ENCODE results near the gene HDAC4. TPM values are rescaled to one million over a fixed set of nuclear protein-coding genes. Genes with fewer than 3 reads are reported as not detected.
A peak's percentile ranks its signal among the peaks of the same experiment; 100 is the strongest.
"Not testable (repeated sequence)": the region's sequence is repeated elsewhere in the genome, so short reads cannot be mapped to it uniquely, and the experiment has no call there.

The HDAC4 gene
- 34.4 TPM for total RNA-seq
- long read RNA-seq, partial matches to known transcripts, result 8 of 25 reads
- long read RNA-seq, other reads (novel, unspliced or antisense), result 17 of 25 reads

DNA sequence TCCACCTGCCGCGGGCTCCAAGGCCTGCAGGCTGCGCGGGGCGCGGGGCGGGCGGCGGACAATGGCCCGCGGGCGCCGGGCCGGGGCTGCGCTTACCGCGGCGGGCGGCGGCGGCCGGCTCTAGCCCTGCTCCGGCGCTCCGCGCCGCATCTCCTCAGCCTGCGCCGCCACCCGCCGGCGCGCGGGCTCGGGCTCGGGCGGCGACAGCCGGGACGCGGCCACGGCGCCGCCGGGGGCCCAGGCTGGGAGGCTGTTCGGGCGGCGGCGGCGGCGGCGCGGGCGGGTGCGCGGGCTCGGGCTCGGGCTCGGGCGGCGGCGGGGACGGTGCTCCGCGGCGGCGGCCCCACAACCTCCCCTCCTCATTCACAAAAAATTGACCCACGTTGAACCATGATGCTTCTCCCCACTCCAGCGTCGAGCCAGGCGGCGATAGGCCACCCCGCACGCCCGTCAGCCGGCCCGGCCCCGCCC, at the start of gene HDAC4:
Gene HDAC4, minus strand, starts transcription at position 425 of the 471 bp plus-strand sequence. CDS start 48,321 bp downstream, outside the sequence.
- intact Hi-C loops (cut with DNase I), result loop anchor here (2.0 kb wide), 1 partner anchor 72 kb away; no protein-coding TSS in a partner anchor

DNA sequence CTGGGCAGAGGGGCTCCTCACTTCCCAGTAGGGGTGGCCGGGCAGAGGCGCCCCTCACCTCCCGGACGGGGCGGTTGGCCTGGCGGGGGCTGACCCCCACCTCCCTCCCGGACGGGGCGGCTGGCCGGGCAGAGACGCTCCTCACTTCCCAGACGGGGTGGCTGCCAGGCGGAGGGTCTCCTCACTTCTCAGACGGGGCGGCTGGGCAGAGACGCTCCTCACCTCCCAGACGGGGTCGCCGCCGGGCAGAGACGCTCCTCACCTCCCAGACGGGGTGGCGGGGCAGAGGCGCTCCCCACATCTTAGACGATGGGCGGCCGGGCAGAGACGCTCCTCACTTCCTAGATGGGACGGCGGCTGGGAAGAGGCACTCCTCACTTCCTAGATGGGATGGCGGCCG, 48.6 kb upstream of the HDAC4 start:
- intact Hi-C loops (cut with DNase I), result not testable (repeated sequence)
- DNase-seq (ENCODE audit: low spot score), result peak; percentile 36

More for the DNA sequence above, at the start of gene HDAC4:
- no peak for DNase-seq (ENCODE audit: low spot score)

DNA sequence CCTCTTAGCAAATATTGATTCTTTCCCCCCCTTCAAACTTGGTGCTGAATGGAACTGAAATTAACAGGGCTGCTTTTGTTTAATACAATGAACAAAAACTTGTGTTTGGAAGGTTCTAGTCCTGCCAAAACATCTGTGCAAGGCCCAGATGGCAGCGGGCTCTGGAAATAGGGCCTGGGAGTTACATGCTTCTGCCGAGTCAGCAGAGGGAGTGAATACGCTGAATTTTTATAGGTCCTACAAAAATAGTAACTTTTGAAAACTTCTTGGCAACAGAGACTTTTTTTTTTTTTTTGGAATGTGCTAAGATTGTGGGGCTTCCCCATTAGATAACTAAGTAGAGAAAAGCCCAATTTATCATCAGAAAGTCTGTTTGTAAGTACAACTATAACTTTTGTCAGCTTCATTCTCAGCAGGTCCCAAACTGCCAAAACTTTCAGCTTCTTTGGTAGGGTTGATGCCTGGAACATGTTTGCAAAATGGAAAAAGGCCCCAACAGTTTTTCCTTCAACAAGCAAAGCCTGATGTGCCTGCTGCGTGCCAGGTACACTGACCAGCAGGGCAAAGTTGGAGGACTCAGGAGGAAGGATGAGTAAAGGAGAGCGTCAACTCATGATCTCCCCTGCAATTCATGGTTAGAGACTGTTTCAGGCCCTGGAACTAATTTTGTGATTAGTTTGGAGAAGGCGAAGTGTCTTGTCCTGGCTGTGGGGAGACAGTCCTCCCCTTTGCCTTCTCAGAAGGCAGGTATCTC, 45.1 kb upstream of the HDAC4 start:
- peak; percentile 50 for DNase-seq (ENCODE audit: low spot score)
- intact Hi-C loops (cut with DNase I), result no loop called here

DNA sequence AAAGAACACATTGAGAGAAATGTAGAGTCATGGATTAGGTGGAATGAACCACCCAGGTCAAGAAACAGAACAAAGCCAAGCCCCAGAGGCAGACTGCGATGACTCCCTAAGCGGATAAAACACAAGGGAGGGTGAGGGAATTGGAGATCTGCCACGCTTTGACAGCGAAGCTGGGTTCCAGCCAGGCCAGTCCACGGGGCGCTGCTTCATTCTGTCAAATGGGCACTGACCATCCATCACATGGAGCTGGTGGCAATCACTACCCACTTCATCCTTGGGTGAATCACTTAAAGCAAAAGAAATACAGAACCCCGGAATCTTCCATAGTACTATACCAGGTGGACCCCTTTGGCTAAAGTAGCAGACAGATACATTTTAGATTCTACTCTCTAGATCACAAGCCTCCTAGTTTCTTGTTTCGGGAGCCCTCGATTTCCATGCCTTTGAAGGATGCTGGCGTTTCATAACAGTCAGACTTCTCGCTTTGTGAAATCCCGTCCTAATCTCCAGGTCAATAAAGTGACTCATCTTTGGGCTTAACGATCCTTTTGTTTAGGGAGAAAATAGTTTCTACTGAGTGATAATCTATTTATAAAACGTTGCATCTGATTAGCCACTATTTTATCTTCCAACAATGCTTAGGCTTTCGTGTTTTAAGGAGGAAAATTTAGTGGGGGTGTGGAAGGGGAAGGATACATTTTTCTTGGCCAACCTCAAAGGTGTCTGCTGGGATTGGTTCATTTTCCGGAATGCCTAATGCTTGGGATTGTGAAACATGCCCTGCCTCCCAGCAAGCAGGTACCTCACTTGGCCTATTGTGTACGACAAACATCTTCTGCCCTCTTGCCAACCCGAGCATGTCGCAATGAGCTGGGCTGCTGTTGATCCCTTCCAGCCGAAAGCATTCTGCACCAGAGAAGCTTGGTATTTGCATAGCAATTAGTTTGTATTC, 44.1 kb upstream of the HDAC4 start:
- intact Hi-C loops (cut with DNase I), result no loop called here
- DNase-seq (ENCODE audit: low spot score), result peak; percentile 79

DNA sequence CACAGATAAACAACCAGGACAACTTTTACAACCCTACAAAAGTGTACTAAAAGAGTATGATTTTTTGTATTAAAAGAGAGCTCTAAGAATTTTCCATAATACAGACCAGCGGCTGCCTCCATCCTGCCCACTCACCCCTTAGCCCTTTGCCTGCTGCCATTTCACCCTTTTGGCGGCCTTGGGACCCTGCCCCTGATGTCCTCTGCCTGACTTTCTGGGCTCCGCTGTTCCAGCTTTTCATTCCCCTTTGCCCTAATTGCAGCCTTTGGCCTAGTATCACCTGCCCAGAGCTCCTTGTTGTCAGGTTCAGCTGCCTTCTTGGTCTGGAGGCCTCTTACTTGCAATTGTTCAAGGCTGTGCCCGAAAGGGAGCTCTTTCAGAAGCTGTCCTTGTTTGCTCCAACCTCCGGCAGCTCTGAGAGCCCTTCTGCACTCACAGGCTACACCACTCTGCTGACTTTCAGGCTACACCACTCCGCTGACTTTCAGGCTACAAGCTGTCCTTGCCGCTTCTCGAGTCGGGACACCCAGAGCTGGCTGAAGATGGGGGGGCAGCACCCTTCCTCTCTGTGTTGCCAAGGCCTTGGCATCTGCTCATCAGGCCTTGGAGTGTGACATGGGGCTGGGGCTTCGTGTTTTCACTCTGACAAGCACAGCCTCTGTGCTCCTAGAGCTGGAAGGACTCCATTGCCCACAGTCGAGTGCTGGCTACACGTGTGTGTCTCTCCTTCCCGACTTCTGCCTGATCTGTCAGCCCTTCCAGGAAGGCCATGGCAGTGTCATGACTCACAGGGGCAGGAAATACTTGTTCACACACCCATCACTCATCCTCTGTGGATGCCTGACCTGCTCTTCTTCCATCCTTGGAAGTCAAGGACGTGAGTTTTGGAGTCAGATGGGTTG, 43.1 kb upstream of the HDAC4 start:
- no peak for DNase-seq (ENCODE audit: low spot score)
- intact Hi-C loops (cut with DNase I), result no loop called here

DNA sequence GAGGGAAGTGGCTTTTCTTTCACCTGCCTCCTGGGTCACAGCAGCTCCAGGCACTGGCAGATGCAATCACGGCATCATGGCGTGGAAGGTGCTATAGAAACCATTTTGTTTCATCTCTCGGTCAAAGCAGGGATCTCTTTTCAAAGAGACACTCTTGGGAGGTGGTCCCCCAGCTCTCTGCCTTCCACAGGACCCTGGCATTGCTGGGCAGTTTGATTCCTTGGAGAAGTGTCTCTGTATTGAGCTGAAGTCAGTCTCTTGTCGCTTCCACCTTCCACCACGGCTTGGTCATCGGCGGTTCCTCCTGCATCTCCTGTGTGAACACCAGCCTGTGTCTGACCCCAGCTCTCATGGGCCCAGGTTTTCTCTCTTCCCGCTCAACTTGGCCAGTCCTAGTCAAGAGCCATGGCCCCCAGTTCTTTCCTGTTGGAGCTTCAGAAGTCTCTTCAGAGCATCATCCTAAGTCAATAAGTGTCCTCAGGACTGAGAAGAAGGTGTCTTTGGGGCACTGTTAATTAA, 42.3 kb upstream of the HDAC4 start:
- intact Hi-C loops (cut with DNase I), result no loop called here
- DNase-seq (ENCODE audit: low spot score), result no peak

DNA sequence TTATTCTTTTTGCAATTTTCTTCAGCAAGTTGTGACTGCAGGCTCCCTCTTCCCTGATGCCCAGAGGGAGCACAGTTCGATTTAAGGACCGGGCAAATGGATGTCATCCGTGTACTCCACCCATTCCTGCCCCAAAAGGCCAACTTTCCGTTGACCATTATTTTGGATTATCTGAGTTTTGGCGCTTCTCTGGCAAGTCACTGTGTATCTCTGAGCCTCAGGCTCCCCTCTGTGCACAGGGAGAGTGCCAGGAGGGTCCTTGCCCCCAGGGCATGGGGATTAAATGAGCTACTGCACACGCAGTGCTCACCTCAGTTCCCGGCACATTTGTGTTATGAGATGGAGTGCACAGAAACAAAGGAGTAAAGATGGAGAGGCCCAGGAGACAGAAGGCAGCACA, 41.4 kb upstream of the HDAC4 start:
- intact Hi-C loops (cut with DNase I), result no loop called here
- no peak for DNase-seq (ENCODE audit: low spot score)

DNA sequence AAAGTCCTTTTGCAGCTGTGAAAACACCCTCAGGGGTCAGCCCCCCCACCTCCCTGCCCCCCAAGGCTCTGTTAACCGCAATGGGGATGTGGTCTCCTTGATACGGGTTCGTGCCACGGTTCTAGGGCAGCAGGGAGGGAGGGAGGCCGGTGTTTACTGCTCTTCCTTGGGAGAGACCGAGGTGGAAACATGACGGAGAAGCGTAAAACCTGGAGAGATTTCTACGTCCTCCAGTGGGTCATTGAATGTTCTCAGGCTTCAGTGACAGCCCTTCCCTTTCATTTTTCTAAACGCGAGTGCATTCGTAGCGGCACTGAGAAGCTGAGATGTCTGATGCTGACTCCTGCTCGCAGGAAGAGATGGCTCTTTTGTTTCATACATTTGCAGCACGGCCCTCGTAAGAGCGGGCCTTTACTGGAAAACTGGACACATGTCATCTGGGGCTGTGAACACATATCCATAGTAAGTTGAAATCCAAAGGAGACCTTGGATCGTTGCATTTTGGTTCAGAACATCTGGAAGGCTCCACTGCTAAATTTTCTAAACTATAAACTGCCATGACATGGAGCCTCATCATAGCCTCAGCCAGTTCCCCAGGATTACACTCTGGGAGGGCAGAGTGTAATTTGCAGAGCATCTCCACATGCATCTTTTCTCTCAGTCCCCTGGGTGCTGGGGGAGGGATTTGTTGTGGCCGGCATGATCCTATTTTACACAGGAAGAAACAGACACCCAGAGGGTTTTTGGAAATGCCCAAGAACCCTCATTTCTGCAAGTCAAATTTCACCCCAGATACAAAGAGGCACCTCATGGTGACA, 40.6 kb upstream of the HDAC4 start:
- no peak for DNase-seq (ENCODE audit: low spot score)

DNA sequence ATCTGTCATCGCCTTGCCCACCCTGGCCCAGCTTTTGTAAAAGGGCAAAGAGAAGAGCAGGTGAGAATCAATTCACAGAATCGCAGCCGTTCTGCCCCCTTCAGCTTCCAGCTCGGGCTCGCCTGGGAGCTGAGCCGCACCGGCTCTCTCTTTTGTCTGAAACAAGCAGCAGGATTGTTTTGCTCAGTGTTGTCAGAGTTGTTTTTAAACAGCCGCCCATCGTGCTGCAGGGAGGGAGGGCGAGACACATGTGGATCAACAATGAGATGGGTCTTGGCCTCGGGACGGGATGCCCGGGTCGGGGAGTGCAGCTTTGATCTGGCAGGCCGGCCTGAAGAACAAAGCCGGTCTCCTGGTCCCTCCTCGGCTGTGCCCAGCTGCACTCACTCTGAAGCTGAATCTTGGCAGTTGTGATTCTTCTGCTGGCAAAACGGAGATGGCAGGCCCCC, 39.7 kb upstream of the HDAC4 start:
- intact Hi-C loops (cut with DNase I), result no loop called here
- no peak for DNase-seq (ENCODE audit: low spot score)

More for the DNA sequence above, 40.6 kb upstream of the HDAC4 start:
- intact Hi-C loops (cut with DNase I), result no loop called here

DNA sequence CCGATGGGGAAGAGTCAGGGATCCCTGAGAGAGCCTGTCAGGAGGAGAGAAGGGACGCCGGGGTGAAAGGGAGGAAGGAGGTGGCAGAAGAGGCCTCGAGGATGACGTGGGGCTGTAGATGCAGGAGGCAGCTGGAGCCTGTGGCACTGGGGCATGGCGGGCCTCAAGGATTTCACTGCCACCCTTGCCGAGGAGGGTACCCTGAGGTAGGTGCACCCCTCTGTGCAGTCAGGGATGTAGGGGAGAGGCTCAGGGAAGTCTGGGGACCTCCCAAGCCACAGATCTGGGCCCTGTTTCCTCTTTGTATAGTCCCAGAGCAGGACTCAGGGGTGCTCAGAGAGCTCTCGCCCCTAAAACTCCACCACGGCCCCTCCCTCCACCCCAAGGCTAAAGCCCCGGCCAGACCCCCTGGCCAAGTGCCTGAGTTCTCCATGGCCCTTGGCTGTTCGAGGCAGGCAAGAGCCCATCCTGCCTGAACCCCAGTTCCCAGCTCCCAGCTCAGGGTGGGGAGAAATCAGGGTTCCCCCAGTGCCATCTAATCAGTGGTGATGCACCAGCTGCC, 39.0 kb upstream of the HDAC4 start:
- no peak for DNase-seq (ENCODE audit: low spot score)
- intact Hi-C loops (cut with DNase I), result no loop called here

DNA sequence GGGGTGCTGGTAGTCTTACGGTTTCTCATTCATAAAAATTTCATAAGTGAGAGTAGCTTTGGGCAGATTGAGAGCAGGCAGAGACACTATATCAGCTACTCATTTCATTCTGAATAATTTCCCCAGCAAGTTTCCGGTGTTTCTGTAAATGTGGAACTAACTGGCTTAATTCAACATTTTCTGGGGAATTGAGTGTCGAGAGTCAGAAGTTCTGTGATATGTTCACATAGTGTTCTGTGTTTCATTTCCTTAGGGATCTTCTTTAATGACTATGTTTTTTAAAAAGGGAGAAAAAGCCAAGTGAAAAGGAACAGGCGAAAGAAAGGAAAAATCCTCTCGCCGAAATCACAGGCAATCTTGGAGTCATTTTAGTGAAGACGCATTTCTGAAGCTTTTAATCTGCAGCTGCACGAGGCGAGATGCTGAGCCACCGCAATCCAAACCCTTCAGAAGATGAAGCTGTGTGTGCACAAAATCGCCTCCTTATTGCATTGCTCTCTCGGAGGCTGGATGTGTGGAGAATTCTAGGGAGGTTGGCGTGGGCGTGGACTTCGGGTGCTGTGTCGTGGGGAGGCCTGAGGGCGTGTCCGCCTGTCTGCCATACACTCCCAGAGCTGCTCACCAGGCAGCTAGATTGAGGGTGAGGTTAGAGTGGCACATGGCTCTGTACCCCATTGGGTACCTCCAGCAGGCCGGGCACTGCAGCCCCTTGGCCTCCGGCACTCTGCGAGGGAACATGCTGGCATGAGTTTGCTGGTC, 38.4 kb upstream of the HDAC4 start:
- intact Hi-C loops (cut with DNase I), result no loop called here
- no peak for DNase-seq (ENCODE audit: low spot score)

DNA sequence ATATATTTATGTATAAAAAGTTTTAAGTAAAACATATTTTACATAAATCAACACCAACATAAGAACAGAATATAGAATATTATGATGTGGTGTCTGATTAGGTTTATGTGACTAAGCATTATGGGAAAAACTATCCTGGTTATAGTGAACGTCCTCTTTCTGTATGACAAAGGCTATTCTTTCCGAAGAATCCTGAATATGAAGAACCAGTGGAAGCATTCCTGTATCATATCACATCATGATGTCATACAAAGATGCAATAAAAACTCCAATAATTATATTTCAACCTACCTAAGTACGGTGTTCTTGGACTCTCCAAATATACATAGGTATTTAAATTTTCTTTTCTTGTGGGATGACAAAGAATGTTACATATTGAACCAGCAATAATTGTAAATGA, 37.5 kb upstream of the HDAC4 start:
- DNase-seq (ENCODE audit: low spot score), result no peak
- intact Hi-C loops (cut with DNase I), result no loop called here

DNA sequence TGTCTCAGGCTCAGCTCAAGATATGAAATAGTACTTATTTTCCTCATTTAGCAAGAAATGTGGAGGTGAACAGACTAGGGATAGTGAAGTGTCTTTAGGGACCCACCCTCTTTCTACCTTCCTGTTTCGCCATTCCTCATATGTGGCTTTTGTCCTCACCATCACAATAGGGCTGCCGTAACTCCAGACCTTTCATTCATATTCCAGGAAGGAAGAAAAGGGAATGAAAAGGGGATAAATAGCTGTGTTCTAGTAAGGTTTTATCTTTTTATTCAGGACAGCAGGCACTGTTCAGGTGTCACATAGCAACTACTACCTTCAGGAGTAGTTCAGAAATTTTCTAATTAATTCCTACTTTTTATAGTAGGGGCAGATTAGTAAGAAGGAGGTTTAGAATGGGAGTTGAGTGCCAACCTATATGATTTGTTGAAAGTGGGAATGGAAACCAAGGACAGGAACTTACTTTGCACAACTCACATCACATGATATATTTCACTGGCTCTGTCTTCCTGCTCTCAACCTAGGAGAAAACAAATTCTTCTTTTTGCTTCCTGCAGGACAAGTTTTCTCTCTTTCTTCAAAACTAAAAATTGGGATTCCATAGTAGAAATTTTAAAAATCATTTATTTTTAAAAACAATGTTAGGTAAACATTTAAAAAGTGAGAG, 36.0 kb upstream of the HDAC4 start:
- no peak for DNase-seq (ENCODE audit: low spot score)
- intact Hi-C loops (cut with DNase I), result no loop called here

DNA sequence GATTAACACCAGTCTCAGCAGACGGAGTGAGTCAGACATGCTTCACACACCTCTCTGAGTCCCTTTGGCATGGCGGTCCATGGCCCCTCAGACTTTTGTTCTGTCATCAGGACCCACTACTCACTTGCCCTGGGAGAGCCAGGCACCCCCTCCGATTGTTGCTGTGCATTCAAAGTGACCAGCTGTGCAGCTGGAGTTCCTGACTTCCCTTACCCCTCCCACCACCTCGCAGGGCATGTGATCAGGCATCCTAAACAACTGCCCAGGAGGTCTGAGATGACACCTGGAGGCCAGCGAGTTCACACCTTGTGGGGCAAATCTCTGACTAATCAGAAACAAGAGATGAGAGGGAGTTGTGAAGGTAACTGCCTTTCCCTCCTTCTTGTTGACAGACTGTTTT, 35.3 kb upstream of the HDAC4 start:
- intact Hi-C loops (cut with DNase I), result no loop called here
- no peak for DNase-seq (ENCODE audit: low spot score)

DNA sequence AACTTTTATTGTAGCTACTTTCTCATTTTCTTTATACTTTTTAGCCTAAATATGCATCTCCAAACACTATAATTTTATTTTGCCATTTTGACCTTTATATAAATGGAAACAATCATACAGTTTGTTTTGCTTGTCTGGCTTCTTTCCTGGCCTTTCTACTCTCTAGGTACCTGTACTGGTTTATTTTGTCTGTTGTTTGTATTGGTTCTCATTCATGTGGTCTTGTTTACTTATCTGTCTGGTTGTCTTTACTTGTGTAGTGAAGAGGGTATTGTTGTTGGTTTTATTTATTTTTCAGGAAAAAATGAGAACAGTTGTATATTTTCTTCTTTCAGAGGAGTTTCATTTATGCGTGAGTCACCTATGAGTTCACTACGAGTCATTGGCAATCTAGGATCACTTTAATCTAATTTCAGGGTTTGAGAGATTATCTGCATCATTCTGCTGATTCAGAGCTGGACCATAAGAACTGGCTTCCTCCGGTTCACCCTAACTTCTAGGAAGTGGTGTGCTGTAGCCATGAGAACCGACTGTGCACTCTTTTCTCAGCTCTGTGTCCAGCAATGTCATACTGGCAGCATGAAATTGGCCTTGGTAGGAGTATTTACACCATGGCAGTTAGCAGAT, 33.1 kb upstream of the HDAC4 start:
- intact Hi-C loops (cut with DNase I), result no loop called here
- DNase-seq (ENCODE audit: low spot score), result no peak

DNA sequence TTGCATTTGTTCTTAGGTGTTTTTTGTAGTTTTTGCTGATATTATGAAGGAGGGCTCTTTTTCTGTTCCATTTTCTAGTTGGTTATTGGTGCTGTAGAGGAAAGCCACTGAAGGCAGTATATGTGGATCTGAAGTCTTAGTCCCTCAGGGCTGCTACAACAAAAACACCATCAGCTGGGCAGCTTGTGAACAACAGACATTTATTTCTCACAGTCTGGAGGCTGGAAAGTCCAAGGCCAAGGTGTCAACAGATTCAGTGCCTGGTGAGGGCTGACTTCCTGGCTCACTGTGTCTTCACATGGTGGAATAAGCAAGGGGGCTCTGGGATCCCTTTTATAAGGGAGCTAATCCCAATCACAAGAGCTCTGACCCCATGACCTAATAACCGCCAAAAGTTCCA, 31.4 kb upstream of the HDAC4 start:
- no peak for DNase-seq (ENCODE audit: low spot score)
- intact Hi-C loops (cut with DNase I), result no loop called here
